ENCODE results near the gene SEMA5B.

GRCh38 chr3:122893282-122893681, 134.3 kb downstream of the SEMA5B start:
- TF ChIP-seq CTCF (IDR thresholded peaks at IDR 0.05; ENCODE audit: insufficient read depth, low read depth, low read length) (no peak), EZH2 (IDR thresholded peaks at IDR 0.05; ENCODE audit: insufficient read depth, low read length) (no peak)
